ENCODE results near the gene GAD2.

GAD2 gene

DNA sequence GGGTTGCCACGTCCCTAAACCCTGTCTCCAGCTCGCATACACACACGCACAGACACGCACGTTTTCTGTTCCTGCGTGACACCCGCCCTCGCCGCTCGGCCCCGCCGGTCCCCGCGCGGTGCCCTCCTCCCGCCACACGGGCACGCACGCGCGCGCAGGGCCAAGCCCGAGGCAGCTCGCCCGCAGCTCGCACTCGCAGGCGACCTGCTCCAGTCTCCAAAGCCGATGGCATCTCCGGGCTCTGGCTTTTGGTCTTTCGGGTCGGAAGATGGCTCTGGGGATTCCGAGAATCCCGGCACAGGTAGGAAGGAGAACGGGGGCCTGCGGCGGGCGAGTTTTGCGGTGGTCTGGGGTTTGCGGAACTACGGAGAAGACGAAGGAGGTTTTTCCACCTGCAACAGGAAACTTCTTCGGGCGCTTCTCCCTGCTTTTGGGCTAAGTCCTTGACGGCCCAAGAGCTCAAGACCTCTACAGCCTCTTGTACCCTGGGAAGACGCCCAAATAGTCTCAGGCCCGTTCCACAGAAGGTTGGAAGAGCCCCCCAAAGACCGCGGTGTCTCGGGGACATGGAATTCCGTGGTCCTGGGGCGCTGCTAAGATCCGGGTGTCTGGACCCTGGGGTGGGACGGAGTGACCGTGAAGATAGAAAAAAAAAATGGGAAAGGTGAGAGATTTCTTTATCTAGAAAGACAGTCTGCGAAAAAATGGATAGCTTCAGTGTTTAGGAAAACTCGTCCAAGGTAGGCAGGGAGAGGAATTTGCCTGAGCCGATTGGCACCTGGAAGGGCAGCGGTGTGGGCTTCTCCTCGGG lies at the start of gene GAD2:
TSS of gene GAD2 (plus strand) at position 190 of the 811 bp plus-strand sequence. CDS start at position 226, 36 bp downstream.
- Histone ChIP-seq H3K9me3 (ENCODE audit: control insufficient read depth, insufficient read depth, low read length) (no peaks in the 10 kb centered on the region), H3K4me1 (ENCODE audit: insufficient read depth, low read length) (peaks cover 18% of the 10 kb centered on the region), H3K36me3 (ENCODE audit: insufficient read depth, low read length) (no peaks in the 10 kb centered on the region), H3K9ac (ENCODE audit: low read depth, low read length) (peak within 1 kb of the TSS; percentile 63)

DNA sequence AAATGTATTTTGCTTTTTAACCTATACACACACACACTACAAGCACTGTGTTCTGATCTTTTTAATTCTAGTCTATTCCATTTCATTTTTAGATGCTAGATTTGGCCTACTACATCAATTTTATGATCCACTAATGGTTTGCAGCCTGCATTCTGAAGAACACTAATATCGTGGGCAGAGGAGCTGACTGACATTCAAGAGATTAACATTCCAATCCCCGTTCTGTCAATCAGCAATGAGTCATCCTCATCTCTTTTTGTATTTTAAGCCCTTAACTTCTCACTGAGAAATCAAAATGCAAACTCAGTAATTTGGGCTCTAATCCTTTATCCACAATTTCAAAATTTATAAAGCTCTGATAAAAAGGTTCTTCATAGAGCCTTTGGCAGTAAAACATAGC lies 47.1 kb upstream of the GAD2 start:
- peaks cover 26% of the 10 kb centered on the region for H3K4me1 ChIP-seq (ENCODE audit: insufficient read depth, low read length)
- H3K36me3 ChIP-seq (ENCODE audit: insufficient read depth, low read length) = no peaks in the 10 kb centered on the region
- no peaks in the 10 kb centered on the region for H3K9me3 ChIP-seq (ENCODE audit: control insufficient read depth, insufficient read depth, low read length)
- no peak overlapping the region for H3K9ac ChIP-seq (ENCODE audit: low read depth, low read length)

DNA sequence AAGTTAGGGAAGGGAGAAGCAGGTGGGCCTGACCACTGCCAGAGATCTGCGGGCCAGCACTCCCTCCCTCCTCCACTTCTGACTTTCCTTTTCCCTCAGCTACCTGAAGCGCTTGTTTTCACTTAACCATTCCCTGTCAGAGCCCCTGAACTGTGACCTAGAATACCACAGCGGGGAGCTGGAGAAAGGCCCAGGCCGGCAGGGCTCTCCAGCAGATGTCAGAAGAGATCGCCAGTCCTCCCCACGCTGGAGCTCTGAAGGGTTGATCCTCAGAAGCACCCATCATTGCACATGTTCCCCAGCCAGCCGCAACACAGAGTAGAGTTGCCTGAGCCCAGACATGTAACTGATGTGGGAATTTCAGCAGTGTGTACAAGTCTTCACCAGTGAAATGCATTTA lies 44.4 kb upstream of the GAD2 start:
- Histone ChIP-seq H3K9ac (ENCODE audit: low read depth, low read length) (no peak overlapping the region), H3K9me3 (ENCODE audit: control insufficient read depth, insufficient read depth, low read length) (no peaks in the 10 kb centered on the region), H3K4me1 (ENCODE audit: insufficient read depth, low read length) (peaks cover 26% of the 10 kb centered on the region), H3K36me3 (ENCODE audit: insufficient read depth, low read length) (no peaks in the 10 kb centered on the region)

GRCh38 chr10:26173837-26174236 lies 42.7 kb upstream of the GAD2 start:
- H3K4me1 ChIP-seq (ENCODE audit: insufficient read depth, low read length) = peaks cover 26% of the 10 kb centered on the region
- no peaks in the 10 kb centered on the region for H3K36me3 ChIP-seq (ENCODE audit: insufficient read depth, low read length)
- H3K9me3 ChIP-seq (ENCODE audit: control insufficient read depth, insufficient read depth, low read length) = no peaks in the 10 kb centered on the region
- no peak overlapping the region for H3K9ac ChIP-seq (ENCODE audit: low read depth, low read length)

DNA sequence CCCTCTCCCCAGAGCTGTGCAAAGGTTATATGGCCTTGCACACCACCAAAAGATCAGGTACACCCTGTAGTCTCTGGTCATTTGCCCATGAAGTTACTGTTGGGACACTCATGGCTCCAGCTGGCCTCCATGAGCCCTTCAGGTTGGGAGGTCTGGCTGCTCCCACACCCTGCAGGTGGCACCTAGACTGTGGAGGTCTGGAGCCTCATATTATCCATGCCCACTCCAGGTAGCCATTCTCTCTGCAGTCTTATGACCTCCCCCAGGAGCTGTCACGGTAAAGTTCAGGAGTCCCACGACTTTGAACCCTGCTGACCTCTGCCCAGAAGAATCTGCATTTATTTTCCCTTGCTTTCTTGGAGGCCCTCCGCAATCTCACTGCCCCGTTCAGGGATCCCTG lies 39.2 kb upstream of the GAD2 start:
- Histone ChIP-seq H3K36me3 (ENCODE audit: insufficient read depth, low read length) (no peaks in the 10 kb centered on the region), H3K4me1 (ENCODE audit: insufficient read depth, low read length) (peaks cover 5% of the 10 kb centered on the region; the same call in 1 of the 2 replicates), H3K9me3 (ENCODE audit: control insufficient read depth, insufficient read depth, low read length) (no peaks in the 10 kb centered on the region), H3K9ac (ENCODE audit: low read depth, low read length) (no peak overlapping the region)

- no peaks in the 10 kb centered on the region for H3K36me3 ChIP-seq (ENCODE audit: insufficient read depth, low read length)
- H3K9ac ChIP-seq (ENCODE audit: low read depth, low read length) = no peak overlapping the region
- no peaks in the 10 kb centered on the region for H3K9me3 ChIP-seq (ENCODE audit: control insufficient read depth, insufficient read depth, low read length)
- 0 out of 2 replicates have a peak, but pooled peaks cover under 1% of the 10 kb centered on the region for H3K4me1 ChIP-seq (ENCODE audit: insufficient read depth, low read length)
Measured at GRCh38 chr10:26194275-26194674, 22.3 kb upstream of the GAD2 start.

GRCh38 chr10:26197248-26197647 lies 19.3 kb upstream of the GAD2 start:
- Histone ChIP-seq H3K36me3 (ENCODE audit: insufficient read depth, low read length) (no peaks in the 10 kb centered on the region), H3K4me1 (ENCODE audit: insufficient read depth, low read length) (0 out of 2 replicates have a peak, but pooled peaks cover 6% of the 10 kb centered on the region), H3K9me3 (ENCODE audit: control insufficient read depth, insufficient read depth, low read length) (no peaks in the 10 kb centered on the region), H3K9ac (ENCODE audit: low read depth, low read length) (no peak overlapping the region)

DNA sequence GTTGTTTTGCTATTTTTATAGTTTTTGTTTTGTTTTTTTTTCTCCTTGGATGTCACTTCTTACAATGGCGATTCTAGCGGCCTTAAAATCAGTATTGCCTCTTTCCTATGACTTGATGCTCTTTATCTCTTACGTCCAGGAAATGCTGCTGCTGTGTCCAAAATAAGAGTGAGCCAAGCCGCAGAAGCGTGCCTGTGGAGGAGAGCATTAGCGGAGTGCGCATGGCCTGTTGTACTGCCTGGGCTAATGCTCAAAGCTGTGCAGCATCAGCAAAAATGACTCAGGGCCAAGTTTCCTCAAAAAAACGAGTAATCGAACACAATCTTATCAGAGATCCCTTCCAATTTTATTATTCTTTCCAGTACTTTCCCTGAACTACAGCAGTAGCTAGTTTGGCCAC lies 18.5 kb upstream of the GAD2 start:
- no peak overlapping the region for H3K9ac ChIP-seq (ENCODE audit: low read depth, low read length)

GRCh38 chr10:26199841-26200240 lies 16.7 kb upstream of the GAD2 start:
- Histone ChIP-seq H3K9ac (ENCODE audit: low read depth, low read length) (no peak overlapping the region), H3K9me3 (ENCODE audit: control insufficient read depth, insufficient read depth, low read length) (no peaks in the 10 kb centered on the region), H3K4me1 (ENCODE audit: insufficient read depth, low read length) (0 out of 2 replicates have a peak, but pooled peaks cover 6% of the 10 kb centered on the region), H3K36me3 (ENCODE audit: insufficient read depth, low read length) (no peaks in the 10 kb centered on the region)

More for the DNA sequence above, 18.5 kb upstream of the GAD2 start:
- 0 out of 2 replicates have a peak, but pooled peaks cover 6% of the 10 kb centered on the region for H3K4me1 ChIP-seq (ENCODE audit: insufficient read depth, low read length)
- H3K9me3 ChIP-seq (ENCODE audit: control insufficient read depth, insufficient read depth, low read length) = no peaks in the 10 kb centered on the region
- H3K36me3 ChIP-seq (ENCODE audit: insufficient read depth, low read length) = no peaks in the 10 kb centered on the region

DNA sequence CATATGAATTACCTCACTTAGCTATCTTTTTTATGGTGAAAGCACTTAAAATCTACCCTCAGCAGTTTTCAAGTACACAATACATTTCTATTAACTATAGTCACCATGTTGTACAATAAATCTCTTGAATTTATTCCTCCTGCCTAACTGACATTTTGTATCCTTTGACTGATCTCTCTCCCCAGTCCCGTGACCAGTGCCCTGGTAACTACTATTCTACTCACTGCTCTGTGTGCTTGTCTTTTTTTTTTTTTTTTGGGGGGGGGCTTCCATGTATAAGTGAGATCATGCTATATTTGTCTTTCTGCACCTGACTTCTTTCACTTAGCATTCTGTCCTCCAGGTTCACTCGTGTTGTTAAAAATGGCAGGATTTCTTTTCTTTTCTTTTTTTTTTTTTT lies 11.4 kb upstream of the GAD2 start:
- H3K9ac ChIP-seq (ENCODE audit: low read depth, low read length) = no peak overlapping the region
- no peaks in the 10 kb centered on the region for H3K4me1 ChIP-seq (ENCODE audit: insufficient read depth, low read length)
- H3K36me3 ChIP-seq (ENCODE audit: insufficient read depth, low read length) = no peaks in the 10 kb centered on the region
- no peaks in the 10 kb centered on the region for H3K9me3 ChIP-seq (ENCODE audit: control insufficient read depth, insufficient read depth, low read length)

DNA sequence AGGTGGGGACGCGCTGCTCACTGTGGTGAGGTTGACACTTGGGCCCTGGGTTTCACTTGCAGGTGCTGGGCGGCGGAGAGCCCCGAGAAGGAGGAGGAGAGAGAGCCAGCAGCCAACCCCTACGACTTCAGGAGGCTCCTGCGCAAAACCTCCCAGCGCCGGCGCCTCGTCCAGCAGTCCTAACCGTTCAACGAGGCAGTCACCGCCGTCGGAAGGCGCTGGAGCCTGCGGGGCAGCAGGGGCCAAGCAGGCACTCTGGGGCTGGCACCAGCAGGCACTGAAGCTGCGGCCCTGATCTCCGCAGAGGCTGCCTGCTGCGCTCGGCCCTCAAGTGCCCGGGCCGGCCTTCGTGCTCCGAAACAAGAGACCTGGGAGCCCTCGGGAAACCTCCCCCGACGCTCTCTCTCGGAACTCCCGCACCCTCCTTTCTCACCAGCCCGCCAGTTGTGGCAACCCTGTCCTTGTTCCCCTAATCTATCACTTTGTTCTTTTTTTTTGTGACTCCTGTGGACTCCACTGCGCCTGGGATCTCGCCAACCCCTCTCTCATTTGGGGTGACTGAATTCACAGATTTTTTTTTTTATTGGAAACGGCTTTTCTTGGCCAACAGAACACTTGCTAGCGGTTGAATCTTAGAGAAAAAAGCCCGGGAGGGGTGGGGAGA lies 4.7 kb upstream of the GAD2 start:
- Histone ChIP-seq H3K36me3 (ENCODE audit: insufficient read depth, low read length) (no peaks in the 10 kb centered on the region), H3K9me3 (ENCODE audit: control insufficient read depth, insufficient read depth, low read length) (no peaks in the 10 kb centered on the region), H3K9ac (ENCODE audit: low read depth, low read length) (peak overlapping the region; percentile 29; the same call in 1 of the 2 replicates), H3K4me1 (ENCODE audit: insufficient read depth, low read length) (peaks cover 18% of the 10 kb centered on the region)

DNA sequence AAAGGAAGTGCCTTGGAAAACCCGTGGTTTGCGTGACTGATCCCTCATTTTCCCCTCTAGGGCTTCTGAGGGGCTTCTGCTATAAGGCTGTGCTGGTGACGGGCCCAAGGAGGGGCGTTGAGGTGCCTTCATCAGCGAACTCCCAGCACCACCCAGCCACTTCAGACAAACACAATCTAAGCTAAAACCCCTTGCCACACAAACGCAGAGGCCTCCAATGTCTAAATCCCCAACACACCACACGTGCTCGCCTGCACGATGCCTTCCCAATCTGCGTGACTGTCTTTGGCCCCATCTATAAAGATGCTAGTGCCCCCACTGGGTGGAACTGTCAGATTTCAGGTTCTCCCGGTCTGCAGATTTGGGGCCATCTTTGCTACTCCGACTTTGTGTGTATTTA lies 4.1 kb upstream of the GAD2 start:
- H3K4me1 ChIP-seq (ENCODE audit: insufficient read depth, low read length) = peaks cover 18% of the 10 kb centered on the region
- H3K36me3 ChIP-seq (ENCODE audit: insufficient read depth, low read length) = no peaks in the 10 kb centered on the region
- H3K9ac ChIP-seq (ENCODE audit: low read depth, low read length) = no peak overlapping the region; the same call in 1 of the 2 replicates
- H3K9me3 ChIP-seq (ENCODE audit: control insufficient read depth, insufficient read depth, low read length) = no peaks in the 10 kb centered on the region

DNA sequence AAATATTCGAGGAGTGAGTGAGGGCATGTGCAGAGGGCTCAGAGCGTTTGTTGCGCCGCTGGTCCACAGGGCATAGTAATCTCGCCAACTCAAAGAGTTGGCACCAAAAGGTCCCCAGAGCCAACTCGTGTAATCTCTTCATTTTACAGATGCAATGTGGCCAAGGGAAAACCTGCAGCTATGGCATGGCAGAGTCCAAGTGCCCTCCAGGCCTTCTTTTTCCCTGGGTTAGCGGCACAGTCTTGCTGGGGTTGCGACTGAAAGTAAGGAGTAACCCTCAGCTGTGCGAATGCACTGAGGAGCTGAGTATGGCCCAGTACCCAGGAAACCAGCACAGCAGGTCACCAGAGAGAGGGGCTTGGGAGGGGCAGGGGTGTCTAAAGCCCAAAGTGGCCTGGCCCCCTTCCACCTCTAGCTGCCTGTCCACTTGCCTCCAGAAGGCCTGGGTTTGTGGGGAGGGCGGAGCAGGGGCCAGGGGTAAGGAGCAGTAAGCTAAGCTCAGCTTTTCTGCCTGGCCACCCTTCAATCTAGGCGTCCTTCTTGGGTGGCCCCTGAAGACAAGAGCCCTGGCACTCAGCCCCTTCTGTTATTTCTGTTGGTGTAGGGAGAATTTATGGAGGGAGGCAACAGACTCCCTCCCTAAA lies 3.3 kb upstream of the GAD2 start:
- peaks cover 18% of the 10 kb centered on the region for H3K4me1 ChIP-seq (ENCODE audit: insufficient read depth, low read length)
- no peaks in the 10 kb centered on the region for H3K36me3 ChIP-seq (ENCODE audit: insufficient read depth, low read length)
- H3K9ac ChIP-seq (ENCODE audit: low read depth, low read length) = no peak overlapping the region
- no peaks in the 10 kb centered on the region for H3K9me3 ChIP-seq (ENCODE audit: control insufficient read depth, insufficient read depth, low read length)

GRCh38 chr10:26214004-26214403 lies 2.6 kb upstream of the GAD2 start:
- H3K9me3 ChIP-seq (ENCODE audit: control insufficient read depth, insufficient read depth, low read length) = no peaks in the 10 kb centered on the region
- no peaks in the 10 kb centered on the region for H3K36me3 ChIP-seq (ENCODE audit: insufficient read depth, low read length)
- H3K4me1 ChIP-seq (ENCODE audit: insufficient read depth, low read length) = peaks cover 18% of the 10 kb centered on the region
- peak overlapping the region; percentile 63; the same call in 1 of the 2 replicates for H3K9ac ChIP-seq (ENCODE audit: low read depth, low read length)
